ENCODE measurements around the gene RXRA. TPM values are rescaled to one million over a fixed set of nuclear protein-coding genes. Genes with fewer than 3 reads are reported as not detected.

Gene RXRA
- total RNA-seq, 1 donor from 2014 or later = 16.8 TPM

GRCh38 chr9:134428559-134428958 is 102.3 kb downstream of the RXRA start:
- FAIRE-seq (no peak), DNase-seq (ENCODE audit: low read depth) (no peak)
- Histone ChIP-seq H3K36me3 (ENCODE audit: control insufficient read depth, insufficient read depth, low read length) (peaks cover 27% of the 10 kb centered on the region), H3K4me3 (ENCODE audit: low read depth, low read length) (no peak overlapping the region), H3K27me3 (ENCODE audit: control insufficient read depth, insufficient read depth, low read length) (no peaks in the 10 kb centered on the region)
- TF ChIP-seq, protein P1, sequence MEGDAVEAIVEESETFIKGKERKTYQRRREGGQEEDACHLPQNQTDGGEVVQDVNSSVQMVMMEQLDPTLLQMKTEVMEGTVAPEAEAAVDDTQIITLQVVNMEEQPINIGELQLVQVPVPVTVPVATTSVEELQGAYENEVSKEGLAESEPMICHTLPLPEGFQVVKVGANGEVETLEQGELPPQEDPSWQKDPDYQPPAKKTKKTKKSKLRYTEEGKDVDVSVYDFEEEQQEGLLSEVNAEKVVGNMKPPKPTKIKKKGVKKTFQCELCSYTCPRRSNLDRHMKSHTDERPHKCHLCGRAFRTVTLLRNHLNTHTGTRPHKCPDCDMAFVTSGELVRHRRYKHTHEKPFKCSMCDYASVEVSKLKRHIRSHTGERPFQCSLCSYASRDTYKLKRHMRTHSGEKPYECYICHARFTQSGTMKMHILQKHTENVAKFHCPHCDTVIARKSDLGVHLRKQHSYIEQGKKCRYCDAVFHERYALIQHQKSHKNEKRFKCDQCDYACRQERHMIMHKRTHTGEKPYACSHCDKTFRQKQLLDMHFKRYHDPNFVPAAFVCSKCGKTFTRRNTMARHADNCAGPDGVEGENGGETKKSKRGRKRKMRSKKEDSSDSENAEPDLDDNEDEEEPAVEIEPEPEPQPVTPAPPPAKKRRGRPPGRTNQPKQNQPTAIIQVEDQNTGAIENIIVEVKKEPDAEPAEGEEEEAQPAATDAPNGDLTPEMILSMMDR (IDR thresholded peaks at IDR 0.05; ENCODE audit: insufficient read depth, low read length, severe bottlenecking) = no peak

DNA sequence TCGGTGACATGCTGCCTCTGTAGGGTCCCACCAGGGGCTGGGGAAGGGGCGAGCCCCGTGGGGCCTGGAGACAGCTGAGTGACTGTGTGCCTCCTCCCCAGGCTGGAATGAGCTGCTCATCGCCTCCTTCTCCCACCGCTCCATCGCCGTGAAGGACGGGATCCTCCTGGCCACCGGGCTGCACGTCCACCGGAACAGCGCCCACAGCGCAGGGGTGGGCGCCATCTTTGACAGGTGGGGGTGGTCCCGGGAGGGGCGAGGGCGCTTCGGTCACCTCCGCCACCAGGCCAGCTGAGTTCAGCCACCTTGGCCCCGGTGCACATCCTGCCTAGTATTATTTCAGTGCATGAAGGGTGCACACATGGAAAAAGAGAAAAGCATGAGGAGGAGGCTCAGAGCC is 102.8 kb downstream of the RXRA start:
- Histone ChIP-seq H3K27me3 (ENCODE audit: control insufficient read depth, insufficient read depth, low read length) (no peaks in the 10 kb centered on the region), H3K36me3 (ENCODE audit: control insufficient read depth, insufficient read depth, low read length) (peaks cover 29% of the 10 kb centered on the region), H3K4me3 (ENCODE audit: low read depth, low read length) (no peak overlapping the region)
- TF ChIP-seq, protein P1 (IDR thresholded peaks at IDR 0.05; ENCODE audit: insufficient read depth, low read length, severe bottlenecking) = no peak
- DNase-seq (ENCODE audit: low read depth) (no peak), FAIRE-seq (no peak)

DNA sequence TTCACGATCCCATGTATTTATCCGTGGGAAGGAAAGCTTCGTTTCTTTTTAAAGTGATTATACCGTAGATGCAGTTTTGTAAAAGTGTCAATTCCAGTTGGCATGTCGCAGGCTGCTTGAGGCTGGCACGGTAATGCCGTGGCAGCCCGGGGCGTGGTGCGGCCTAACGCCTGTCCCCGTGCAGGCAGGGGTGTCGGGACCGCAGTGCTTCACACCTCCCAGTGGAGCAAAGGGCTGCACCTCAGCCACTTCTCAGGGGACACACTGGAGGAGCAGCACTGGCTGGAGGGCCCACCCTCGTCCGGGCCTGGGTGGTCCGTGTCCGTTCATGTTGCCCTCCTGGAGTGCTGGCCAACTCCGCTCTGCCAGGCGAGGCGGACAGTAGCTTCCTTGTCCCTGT is 103.2 kb downstream of the RXRA start:
- FAIRE-seq = peak; percentile 50

DNA sequence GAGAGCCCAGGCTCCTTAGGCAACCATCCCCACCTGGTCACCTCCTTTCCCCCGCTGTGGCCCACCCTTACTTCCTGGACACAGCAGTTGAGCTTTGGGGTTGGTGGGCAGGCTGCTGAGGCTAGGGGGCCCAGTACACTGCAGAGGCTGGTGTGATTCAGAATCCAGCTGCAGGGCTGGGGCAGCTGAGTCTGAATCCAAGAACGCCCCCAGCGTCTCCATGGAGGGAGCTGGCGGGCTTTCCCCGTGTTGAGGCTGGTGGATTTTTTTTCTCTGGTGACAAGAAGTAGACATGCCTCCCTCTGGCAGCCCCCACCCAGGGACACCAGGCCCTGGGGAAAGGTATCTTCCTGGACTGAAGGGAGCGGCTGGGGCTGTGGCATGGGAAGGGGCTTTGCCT is 104.8 kb downstream of the RXRA start:
- Histone ChIP-seq H3K4me3 (ENCODE audit: low read depth, low read length) (no peak overlapping the region), H3K36me3 (ENCODE audit: control insufficient read depth, insufficient read depth, low read length) (peaks cover 26% of the 10 kb centered on the region), H3K27me3 (ENCODE audit: control insufficient read depth, insufficient read depth, low read length) (no peaks in the 10 kb centered on the region)
- TF ChIP-seq, protein P1 (IDR thresholded peaks at IDR 0.05; ENCODE audit: insufficient read depth, low read length, severe bottlenecking) = no peak
- no peak for DNase-seq (ENCODE audit: low read depth)
- no peak for FAIRE-seq

More for the DNA sequence above, 103.2 kb downstream of the RXRA start:
- Histone ChIP-seq H3K36me3 (ENCODE audit: control insufficient read depth, insufficient read depth, low read length) (peaks cover 31% of the 10 kb centered on the region), H3K4me3 (ENCODE audit: low read depth, low read length) (no peak overlapping the region), H3K27me3 (ENCODE audit: control insufficient read depth, insufficient read depth, low read length) (no peaks in the 10 kb centered on the region)
- DNase-seq (ENCODE audit: low read depth) = no peak
- TF ChIP-seq, protein P1 (IDR thresholded peaks at IDR 0.05; ENCODE audit: insufficient read depth, low read length, severe bottlenecking) = no peak

- Histone ChIP-seq H3K27me3 (ENCODE audit: control insufficient read depth, insufficient read depth, low read length) (no peaks in the 10 kb centered on the region), H3K36me3 (ENCODE audit: control insufficient read depth, insufficient read depth, low read length) (peaks cover 30% of the 10 kb centered on the region), H3K4me3 (ENCODE audit: low read depth, low read length) (no peak overlapping the region)
- TF ChIP-seq, protein P1 (IDR thresholded peaks at IDR 0.05; ENCODE audit: insufficient read depth, low read length, severe bottlenecking) = no peak
- FAIRE-seq = no peak
- no peak for DNase-seq (ENCODE audit: low read depth)
Measured at GRCh38 chr9:134431626-134432025, 105.4 kb downstream of the RXRA start.

DNA sequence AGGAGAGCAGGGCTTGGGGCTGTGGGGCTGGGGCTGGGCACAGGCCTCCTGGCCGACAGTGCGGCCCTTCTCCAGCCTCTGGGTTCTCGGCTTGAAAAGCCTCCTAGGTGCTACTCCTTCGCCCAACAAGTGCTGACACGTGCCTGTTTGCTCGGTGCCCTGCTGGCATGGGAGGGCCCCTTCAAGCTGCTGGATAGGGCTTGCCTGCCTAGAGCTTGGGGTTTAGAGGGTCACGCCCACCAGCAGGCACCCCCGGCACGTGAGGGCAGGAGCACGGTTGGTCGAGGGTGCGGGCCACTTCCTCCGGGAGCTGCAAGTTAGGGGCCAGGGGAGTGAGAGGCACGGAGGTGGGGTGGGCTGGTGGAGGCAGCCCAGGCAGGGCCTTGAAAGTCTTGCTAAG is 106.2 kb downstream of the RXRA start:
- TF ChIP-seq, protein P1 (IDR thresholded peaks at IDR 0.05; ENCODE audit: insufficient read depth, low read length, severe bottlenecking) = no peak
- Histone ChIP-seq H3K4me3 (ENCODE audit: low read depth, low read length) (no peak overlapping the region), H3K36me3 (ENCODE audit: control insufficient read depth, insufficient read depth, low read length) (peaks cover 33% of the 10 kb centered on the region), H3K27me3 (ENCODE audit: control insufficient read depth, insufficient read depth, low read length) (no peaks in the 10 kb centered on the region)
- DNase-seq (ENCODE audit: low read depth) = peak; percentile 48
- FAIRE-seq = no peak

All from bronchial epithelial cell (primary cell).